Smooth muscle cell (in vitro differentiated cells): ENCODE results near the gene IL37. TPM values are rescaled to one million over a fixed set of nuclear protein-coding genes. Genes with fewer than 3 reads are reported as not detected.

Source experiments
- DNase-seq: peaks from one replicate; lab custom pipeline; 2025; ENCODE audit not compliant: unreplicated experiment; lab: John Stamatoyannopoulos, UW
- H2AFZ ChIP-seq: fragments of 200-600 bp; sonication (generic); 2 replicates; pipeline ENCODE4 v1.6.0; 2016; ENCODE audit warnings: antibody characterized with exemption, low read depth, mild to moderate bottlenecking
- H3F3A ChIP-seq: fragments of 200-600 bp; sonication (generic); 2 replicates; pipeline ENCODE4 v1.6.0; 2017; ENCODE audit warnings: antibody characterized with exemption, low read depth
- H3K27ac ChIP-seq: fragments of 200-600 bp; sonication (generic); 2 replicates; pipeline ENCODE4 v1.5.1; 2016; ENCODE audit warnings: low read depth, mild to moderate bottlenecking
- H3K27me3 ChIP-seq: fragments of 200-600 bp; sonication (generic); 2 replicates; pipeline ENCODE4 v1.6.1; 2016; ENCODE audit warnings: low read depth, mild to moderate bottlenecking
- H3K36me3 ChIP-seq: fragments of 200-600 bp; sonication (generic); 2 replicates; pipeline ENCODE4 v1.5.1; 2016; ENCODE audit warnings: low read depth
- H3K4me1 ChIP-seq: fragments of 200-600 bp; sonication (generic); 2 replicates; pipeline ENCODE4 v1.5.1; 2016; ENCODE audit warnings: low read depth
- H3K4me2 ChIP-seq: fragments of 200-600 bp; sonication (generic); 2 replicates; pipeline ENCODE4 v1.6.0; 2016; ENCODE audit warnings: mild to moderate bottlenecking
- H3K4me3 ChIP-seq: fragments of 200-600 bp; sonication (generic); 2 replicates; pipeline ENCODE4 v1.5.1; 2016; ENCODE audit warnings: mild to moderate bottlenecking
- H3K79me2 ChIP-seq: fragments of 200-600 bp; sonication (generic); 2 replicates; pipeline ENCODE4 v1.6.0; 2016; ENCODE audit warnings: low read depth, mild to moderate bottlenecking
- H3K9ac ChIP-seq: fragments of 200-600 bp; sonication (generic); 2 replicates; pipeline ENCODE4 v1.6.0; 2016; ENCODE audit warnings: low read depth
- H3K9me3 ChIP-seq: fragments of 200-600 bp; sonication (generic); replicated peaks from 2 replicates; pipeline ENCODE4 v1.5.1; 2016; ENCODE audit warnings: low read depth
- H4K20me1 ChIP-seq: fragments of 200-600 bp; sonication (generic); 2 replicates; pipeline ENCODE4 v1.6.0; 2016; ENCODE audit warnings: low read depth
- WGBS: methylation state at CpG from one replicate; pipeline ENCODE4 v1.1.7; 2016; ENCODE audit warnings: low lambda C conversion rate; 5-methylcytosine and 5-hydroxymethylcytosine counted together
- polyA plus RNA-seq: library from polyadenylated mRNA; unstranded; fragments of >200 nt; fragmentation: Nextera tagmentation; extraction: Ambion mirVana; gene quantifications from 2 replicates; pipeline ENCODE4 v1.2.1, GENCODE V29; 2016
- total RNA-seq: library from RNA; depleted of rRNA; stranded (reverse); fragments of >200 nt; gene quantifications from 2 replicates; pipeline ENCODE4 v1.2.3, GENCODE V29; 2014
- TF ChIP-seq, protein P1 (sequence below): fragments of 200-600 bp; sonication (generic); IDR thresholded peaks from 2 replicates; pipeline ENCODE4 v1.5.1; 2017; ENCODE audit warnings: borderline replicate concordance, mild to moderate bottlenecking, antibody characterized with exemption; ENCODE audit not compliant: insufficient read depth, poor library complexity, severe bottlenecking

Gene IL37
- total and polyA plus RNA-seq, 2 experiments from 2014 or later: not detected

DNA sequence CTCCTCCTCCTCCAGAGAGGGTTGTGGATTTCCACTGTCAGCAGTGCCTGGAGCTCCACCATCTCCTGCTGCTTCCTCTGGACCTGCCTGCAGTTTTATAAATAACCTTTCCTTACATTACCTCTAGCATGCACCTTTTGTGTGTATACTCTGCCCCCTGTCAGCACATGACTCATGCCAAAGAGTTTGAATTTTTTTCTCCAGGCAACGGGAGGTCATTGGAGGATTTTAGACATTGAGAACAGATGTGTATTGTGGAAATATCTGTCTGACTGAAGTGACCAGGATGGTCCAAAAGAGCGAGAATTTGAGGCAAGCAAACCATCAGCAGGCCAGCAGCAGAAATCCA, 31.7 kb downstream of the IL37 start:
- Histone ChIP-seq H3K9me3 (peaks cover 9% of the 10 kb centered on the region), H3K4me3 (no peak overlapping the region), H3K4me2 (no peak overlapping the region), H3K79me2 (no peaks in the 10 kb centered on the region), H3K9ac (no peak overlapping the region), H2AFZ (no peak overlapping the region), H3K27ac (no peak overlapping the region), H3K36me3 (no peaks in the 10 kb centered on the region), H3F3A (no peaks in the 10 kb centered on the region), H3K4me1 (no peaks in the 10 kb centered on the region), H4K20me1 (no peaks in the 10 kb centered on the region), H3K27me3 (peaks cover 8% of the 10 kb centered on the region)
- WGBS: 70% methylated on average over 2 of the region's 2 CpGs
- TF ChIP-seq, protein P1, sequence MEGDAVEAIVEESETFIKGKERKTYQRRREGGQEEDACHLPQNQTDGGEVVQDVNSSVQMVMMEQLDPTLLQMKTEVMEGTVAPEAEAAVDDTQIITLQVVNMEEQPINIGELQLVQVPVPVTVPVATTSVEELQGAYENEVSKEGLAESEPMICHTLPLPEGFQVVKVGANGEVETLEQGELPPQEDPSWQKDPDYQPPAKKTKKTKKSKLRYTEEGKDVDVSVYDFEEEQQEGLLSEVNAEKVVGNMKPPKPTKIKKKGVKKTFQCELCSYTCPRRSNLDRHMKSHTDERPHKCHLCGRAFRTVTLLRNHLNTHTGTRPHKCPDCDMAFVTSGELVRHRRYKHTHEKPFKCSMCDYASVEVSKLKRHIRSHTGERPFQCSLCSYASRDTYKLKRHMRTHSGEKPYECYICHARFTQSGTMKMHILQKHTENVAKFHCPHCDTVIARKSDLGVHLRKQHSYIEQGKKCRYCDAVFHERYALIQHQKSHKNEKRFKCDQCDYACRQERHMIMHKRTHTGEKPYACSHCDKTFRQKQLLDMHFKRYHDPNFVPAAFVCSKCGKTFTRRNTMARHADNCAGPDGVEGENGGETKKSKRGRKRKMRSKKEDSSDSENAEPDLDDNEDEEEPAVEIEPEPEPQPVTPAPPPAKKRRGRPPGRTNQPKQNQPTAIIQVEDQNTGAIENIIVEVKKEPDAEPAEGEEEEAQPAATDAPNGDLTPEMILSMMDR: no peak
- no peak for DNase-seq

- Histone ChIP-seq H3F3A (no peaks in the 10 kb centered on the region), H3K4me2 (no peak overlapping the region), H3K27me3 (peaks cover 32% of the 10 kb centered on the region), H3K9ac (no peak overlapping the region), H4K20me1 (no peaks in the 10 kb centered on the region), H2AFZ (no peak overlapping the region), H3K9me3 (peaks cover 9% of the 10 kb centered on the region), H3K79me2 (no peaks in the 10 kb centered on the region), H3K4me3 (no peak overlapping the region), H3K27ac (no peak overlapping the region), H3K4me1 (no peaks in the 10 kb centered on the region), H3K36me3 (no peaks in the 10 kb centered on the region)
- DNase-seq: no peak
- TF ChIP-seq, protein P1: no peak
- 94% methylated on average over 1 of the region's 1 CpG for WGBS
Observed at GRCh38 chr2:112944971-112945370, 34.0 kb downstream of the IL37 start.

GRCh38 chr2:112946086-112946485, 35.1 kb downstream of the IL37 start:
- peaks cover 9% of the 10 kb centered on the region for H3K9me3 ChIP-seq
- H3K36me3 ChIP-seq: no peaks in the 10 kb centered on the region
- no peaks in the 10 kb centered on the region for H3F3A ChIP-seq
- no peak overlapping the region for H2AFZ ChIP-seq
- no peak overlapping the region for H3K9ac ChIP-seq
- WGBS: 75% methylated on average over 2 of the region's 2 CpGs
- no peaks in the 10 kb centered on the region for H4K20me1 ChIP-seq
- peaks cover 41% of the 10 kb centered on the region for H3K27me3 ChIP-seq
- no peak overlapping the region for H3K4me2 ChIP-seq
- TF ChIP-seq, protein P1: no peak
- H3K79me2 ChIP-seq: no peaks in the 10 kb centered on the region
- DNase-seq: no peak
- no peak overlapping the region for H3K27ac ChIP-seq
- no peak overlapping the region for H3K4me3 ChIP-seq
- no peaks in the 10 kb centered on the region for H3K4me1 ChIP-seq

DNA sequence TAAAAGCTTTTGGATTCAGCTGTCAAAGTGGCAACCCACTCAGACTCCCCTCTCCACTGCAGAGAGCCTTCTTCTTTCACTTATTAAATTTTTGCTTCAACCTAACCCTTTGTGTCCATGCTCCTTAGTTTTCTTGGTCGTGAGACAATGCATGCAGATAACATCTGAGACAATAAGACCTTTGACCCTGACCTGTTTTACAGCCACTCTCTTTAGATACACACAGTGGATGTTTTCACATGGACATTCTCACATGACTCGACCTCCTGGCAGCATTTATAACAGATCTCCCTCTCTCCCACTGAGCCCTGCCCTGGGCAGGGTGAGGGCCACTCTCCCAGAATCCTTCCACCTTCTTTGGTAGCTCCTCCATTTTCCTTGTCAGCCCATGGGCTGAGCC, 36.4 kb downstream of the IL37 start:
- WGBS: 31% methylated on average over 2 of the region's 2 CpGs
- H3K4me3 ChIP-seq: no peak overlapping the region
- H3K36me3 ChIP-seq: no peaks in the 10 kb centered on the region
- no peaks in the 10 kb centered on the region for H3F3A ChIP-seq
- H3K79me2 ChIP-seq: no peaks in the 10 kb centered on the region
- no peaks in the 10 kb centered on the region for H3K4me1 ChIP-seq
- H3K9ac ChIP-seq: no peak overlapping the region
- H4K20me1 ChIP-seq: no peaks in the 10 kb centered on the region
- H3K9me3 ChIP-seq: peaks cover 9% of the 10 kb centered on the region
- H3K4me2 ChIP-seq: no peak overlapping the region
- H3K27ac ChIP-seq: no peak overlapping the region
- peaks cover 42% of the 10 kb centered on the region for H3K27me3 ChIP-seq
- TF ChIP-seq, protein P1: no peak
- no peak for DNase-seq
- no peak overlapping the region for H2AFZ ChIP-seq
